HCT116 (cell line): ENCODE results near the gene SDF2L1.

Experiments
- ELF1 ChIP-seq: IDR thresholded peaks from 2 replicates; pipeline ENCODE4 v1.6.1; 2012; ENCODE audit warnings: low read depth, borderline replicate concordance
- EZH2 ChIP-seq: fragments of 200-600 bp; sonication (generic); IDR thresholded peaks from 2 replicates; pipeline ENCODE4 v1.6.1; 2017; ENCODE audit warnings: antibody characterized with exemption, mixed run types
- JUND ChIP-seq: IDR thresholded peaks from 2 replicates; pipeline ENCODE4 v1.6.1; 2012
- POLR2A ChIP-seq: IDR thresholded peaks from 2 replicates; pipeline ENCODE4 v1.7.0; 2011; ENCODE audit warnings: borderline replicate concordance; ENCODE audit not compliant: insufficient read depth, insufficient read length; ENCODE audit errors: extremely low read depth
- RAD21 ChIP-seq: IDR thresholded peaks from 2 replicates; pipeline ENCODE4 v1.6.1; 2012; ENCODE audit warnings: low read depth, mild to moderate bottlenecking
- SIN3A ChIP-seq: IDR thresholded peaks from 2 replicates; pipeline ENCODE4 v1.6.1; 2012; ENCODE audit warnings: low read depth
- SP1 ChIP-seq: IDR thresholded peaks from 2 replicates; pipeline ENCODE4 v1.6.1; 2012; ENCODE audit warnings: low read depth
- TF ChIP-seq, protein P1 (sequence below), 3 experiments: fragments of 200-600 bp in 1 of 3; sonication (generic) in 1 of 3; IDR thresholded peaks in 2 of 3; conservative IDR thresholded peaks in 1 of 3; 2 replicates each; pipeline ENCODE4 v1.5.1; 2012 to 2017; ENCODE audit warnings: low read depth in 2 of 3, low read length in 2 of 3, antibody characterized with exemption in 1 of 3, borderline replicate concordance in 1 of 3, control low read depth in 1 of 3, mild to moderate bottlenecking in 1 of 3, mixed read lengths in 1 of 3, mixed run types in 1 of 3, moderate library complexity in 1 of 3; ENCODE audit not compliant: insufficient read depth in 1 of 3
- TF ChIP-seq, protein P2 (sequence below): IDR thresholded peaks from 2 replicates; pipeline ENCODE4 v1.6.1; 2012; ENCODE audit warnings: low read depth

DNA sequence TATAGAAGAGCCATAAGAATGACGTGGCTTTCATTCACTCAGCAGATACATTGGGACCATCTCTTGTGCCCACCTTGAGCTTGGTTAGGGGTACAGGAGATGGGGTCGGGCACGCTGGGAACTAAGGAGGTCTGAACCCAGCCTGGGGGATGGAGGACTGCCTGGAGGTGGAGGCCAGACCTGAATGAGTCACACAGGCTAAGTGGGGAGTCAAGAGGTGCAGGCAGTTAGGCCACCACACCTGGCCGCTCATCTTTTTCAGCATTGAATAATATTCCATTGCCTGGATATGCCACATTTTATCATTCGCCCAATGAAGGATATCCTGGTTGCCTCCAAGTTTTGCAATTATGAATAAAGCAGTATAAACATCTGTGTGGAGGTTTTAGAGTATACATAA, 19.9 kb downstream of the SDF2L1 start:
- TF ChIP-seq EZH2 (no peak), SP1 (no peak), SIN3A (no peak), POLR2A (no peak), RAD21 (no peak), JUND (no peak), ELF1 (no peak)
- TF ChIP-seq, protein P1, sequence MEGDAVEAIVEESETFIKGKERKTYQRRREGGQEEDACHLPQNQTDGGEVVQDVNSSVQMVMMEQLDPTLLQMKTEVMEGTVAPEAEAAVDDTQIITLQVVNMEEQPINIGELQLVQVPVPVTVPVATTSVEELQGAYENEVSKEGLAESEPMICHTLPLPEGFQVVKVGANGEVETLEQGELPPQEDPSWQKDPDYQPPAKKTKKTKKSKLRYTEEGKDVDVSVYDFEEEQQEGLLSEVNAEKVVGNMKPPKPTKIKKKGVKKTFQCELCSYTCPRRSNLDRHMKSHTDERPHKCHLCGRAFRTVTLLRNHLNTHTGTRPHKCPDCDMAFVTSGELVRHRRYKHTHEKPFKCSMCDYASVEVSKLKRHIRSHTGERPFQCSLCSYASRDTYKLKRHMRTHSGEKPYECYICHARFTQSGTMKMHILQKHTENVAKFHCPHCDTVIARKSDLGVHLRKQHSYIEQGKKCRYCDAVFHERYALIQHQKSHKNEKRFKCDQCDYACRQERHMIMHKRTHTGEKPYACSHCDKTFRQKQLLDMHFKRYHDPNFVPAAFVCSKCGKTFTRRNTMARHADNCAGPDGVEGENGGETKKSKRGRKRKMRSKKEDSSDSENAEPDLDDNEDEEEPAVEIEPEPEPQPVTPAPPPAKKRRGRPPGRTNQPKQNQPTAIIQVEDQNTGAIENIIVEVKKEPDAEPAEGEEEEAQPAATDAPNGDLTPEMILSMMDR (IDR thresholded peaks at IDR 0.05 in 2 of 3, conservative IDR thresholded peaks at IDR 0.05 in 1 of 3; ENCODE audit: borderline replicate concordance in 1 of 3, insufficient read depth in 1 of 3, low read depth in 2 of 3, low read length in 2 of 3): no peak
- TF ChIP-seq, protein P2, sequence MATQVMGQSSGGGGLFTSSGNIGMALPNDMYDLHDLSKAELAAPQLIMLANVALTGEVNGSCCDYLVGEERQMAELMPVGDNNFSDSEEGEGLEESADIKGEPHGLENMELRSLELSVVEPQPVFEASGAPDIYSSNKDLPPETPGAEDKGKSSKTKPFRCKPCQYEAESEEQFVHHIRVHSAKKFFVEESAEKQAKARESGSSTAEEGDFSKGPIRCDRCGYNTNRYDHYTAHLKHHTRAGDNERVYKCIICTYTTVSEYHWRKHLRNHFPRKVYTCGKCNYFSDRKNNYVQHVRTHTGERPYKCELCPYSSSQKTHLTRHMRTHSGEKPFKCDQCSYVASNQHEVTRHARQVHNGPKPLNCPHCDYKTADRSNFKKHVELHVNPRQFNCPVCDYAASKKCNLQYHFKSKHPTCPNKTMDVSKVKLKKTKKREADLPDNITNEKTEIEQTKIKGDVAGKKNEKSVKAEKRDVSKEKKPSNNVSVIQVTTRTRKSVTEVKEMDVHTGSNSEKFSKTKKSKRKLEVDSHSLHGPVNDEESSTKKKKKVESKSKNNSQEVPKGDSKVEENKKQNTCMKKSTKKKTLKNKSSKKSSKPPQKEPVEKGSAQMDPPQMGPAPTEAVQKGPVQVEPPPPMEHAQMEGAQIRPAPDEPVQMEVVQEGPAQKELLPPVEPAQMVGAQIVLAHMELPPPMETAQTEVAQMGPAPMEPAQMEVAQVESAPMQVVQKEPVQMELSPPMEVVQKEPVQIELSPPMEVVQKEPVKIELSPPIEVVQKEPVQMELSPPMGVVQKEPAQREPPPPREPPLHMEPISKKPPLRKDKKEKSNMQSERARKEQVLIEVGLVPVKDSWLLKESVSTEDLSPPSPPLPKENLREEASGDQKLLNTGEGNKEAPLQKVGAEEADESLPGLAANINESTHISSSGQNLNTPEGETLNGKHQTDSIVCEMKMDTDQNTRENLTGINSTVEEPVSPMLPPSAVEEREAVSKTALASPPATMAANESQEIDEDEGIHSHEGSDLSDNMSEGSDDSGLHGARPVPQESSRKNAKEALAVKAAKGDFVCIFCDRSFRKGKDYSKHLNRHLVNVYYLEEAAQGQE: no peak
